Fibroblast of lung (primary cell): Measurements from ENCODE around the gene MPPED2. TPM values are rescaled to one million over a fixed set of nuclear protein-coding genes. Genes with fewer than 3 reads are reported as not detected.

Experiments used
- DNase-seq, 2 donors: peaks; one replicate each; pipeline versions ENCODE4 v3.0.0 to v3.0.0-alpha.2; 2010; ENCODE audit warnings: low read depth in 2 of 2
- H2AFZ ChIP-seq: 2 replicates; pipeline ENCODE4 v1.5.1; 2012; ENCODE audit warnings: low read length, control low read depth, inconsistent platforms
- H3K27ac ChIP-seq: 2 replicates; pipeline ENCODE4 v1.5.1; 2011; ENCODE audit warnings: low read length, control low read depth; ENCODE audit not compliant: insufficient read depth
- H3K27me3 ChIP-seq: 2 replicates; pipeline ENCODE4 v1.5.1; 2011; ENCODE audit warnings: mild to moderate bottlenecking, low read length; ENCODE audit not compliant: control insufficient read depth, insufficient read depth
- H3K36me3 ChIP-seq: 2 replicates; pipeline ENCODE4 v1.5.1; 2011; ENCODE audit warnings: low read length; ENCODE audit not compliant: control insufficient read depth, insufficient read depth
- H3K4me1 ChIP-seq: 2 replicates; pipeline ENCODE4 v1.5.1; 2011; ENCODE audit warnings: low read length; ENCODE audit not compliant: control insufficient read depth, insufficient read depth; ENCODE audit errors: extremely low read depth
- H3K4me2 ChIP-seq: 2 replicates; pipeline ENCODE4 v1.5.1; 2011; ENCODE audit warnings: low read length, control low read depth; ENCODE audit not compliant: insufficient read depth; ENCODE audit errors: extremely low read depth
- H3K4me3 ChIP-seq, 4 experiments: fragments of 200-600 bp in 1 of 4; sonication (generic) in 1 of 4; replicated peaks in 1 of 4; 2 replicates each; pipeline ENCODE4 v1.5.1; 2011 to 2016; ENCODE audit warnings: low read length in 4 of 4, low read depth in 3 of 4, mild to moderate bottlenecking in 3 of 4, control low read depth in 2 of 4, inconsistent platforms in 1 of 4, mixed read lengths in 1 of 4; ENCODE audit not compliant: insufficient read depth in 1 of 4; ENCODE audit errors: control extremely low read depth in 1 of 4
- H3K79me2 ChIP-seq: 2 replicates; pipeline ENCODE4 v1.5.1; 2012; ENCODE audit warnings: mild to moderate bottlenecking, low read length, inconsistent platforms; ENCODE audit not compliant: control insufficient read depth, insufficient read depth
- H3K9ac ChIP-seq: 2 replicates; pipeline ENCODE4 v1.5.1; 2011; ENCODE audit warnings: mild to moderate bottlenecking, low read length, control low read depth; ENCODE audit not compliant: insufficient read depth
- H3K9me3 ChIP-seq: 2 replicates; pipeline ENCODE4 v1.5.1; 2012; ENCODE audit warnings: low read depth, low read length; ENCODE audit not compliant: control insufficient read depth, insufficient read depth
- H4K20me1 ChIP-seq: 2 replicates; pipeline ENCODE4 v1.5.1; 2011; ENCODE audit warnings: low read length; ENCODE audit not compliant: control insufficient read depth, insufficient read depth; ENCODE audit errors: extremely low read depth
- EZH2 ChIP-seq: IDR thresholded peaks from 2 replicates; pipeline ENCODE4 v1.5.1; 2012; ENCODE audit warnings: low read length, control low read depth, mild to moderate bottlenecking; ENCODE audit errors: missing control alignments
- polyA plus RNA-seq, 2 donors: library from polyadenylated mRNA; depleted of rRNA in 1 of 2; stranded (reverse) in 1 of 2; unstranded in 1 of 2; fragments of >200 nt; gene quantifications; 2 replicates each; pipeline ENCODE4 v1.2.1, GENCODE V29; 2011 to 2012; ENCODE audit warnings: missing spikeins in 1 of 2
- total RNA-seq: library from RNA; depleted of rRNA; stranded (reverse); fragments of >200 nt; gene quantifications from 2 replicates; pipeline ENCODE4 v1.2.1, GENCODE V29; 2014
- TF ChIP-seq, protein P1 (sequence below), 2 donors: IDR thresholded peaks in 1 of 2; conservative IDR thresholded peaks in 1 of 2; 1 replicate in 1 of 2; 2 replicates in 1 of 2; pipeline ENCODE4 v1.5.1; 2011 to 2012; ENCODE audit warnings: low read length in 2 of 2, control low read depth in 1 of 2, inconsistent platforms in 1 of 2, low read depth in 1 of 2, mild to moderate bottlenecking in 1 of 2

The MPPED2 gene
- total and polyA plus RNA-seq, 2 donors (not counting 1 experiment from before 2014, with no cell fraction given) = under 0.01 to 0.02 TPM

DNA sequence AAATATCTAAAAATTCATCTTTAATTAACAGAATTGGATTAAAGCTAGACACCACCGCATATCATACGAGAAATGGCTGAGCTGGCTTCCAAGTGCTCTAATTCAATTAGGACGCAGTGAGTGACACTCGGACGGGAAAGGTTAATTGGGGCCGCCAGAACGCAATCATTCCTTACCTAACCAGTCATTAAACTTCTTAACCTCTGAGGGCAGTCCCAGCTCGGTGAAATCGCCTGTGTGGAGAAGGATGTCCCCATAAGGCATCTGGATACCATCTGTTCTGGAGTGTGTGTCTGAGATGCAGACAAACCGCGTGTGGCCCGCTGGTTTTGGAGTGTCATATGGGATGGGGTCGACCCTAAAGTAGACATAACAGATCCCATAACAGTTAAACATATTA is 50.3 kb downstream of the MPPED2 start:
- Histone ChIP-seq H3K36me3 (no peaks in the 10 kb centered on the region), H3K4me3 (no peak overlapping the region), H3K27ac (no peak overlapping the region), H3K9me3 (no peaks in the 10 kb centered on the region), H4K20me1 (no peaks in the 10 kb centered on the region), H3K9ac (no peak overlapping the region), H2AFZ (no peak overlapping the region), H3K79me2 (no peaks in the 10 kb centered on the region), H3K4me2 (no peak overlapping the region), H3K4me1 (no peaks in the 10 kb centered on the region), H3K27me3 (no peaks in the 10 kb centered on the region)
- TF ChIP-seq, protein P1, sequence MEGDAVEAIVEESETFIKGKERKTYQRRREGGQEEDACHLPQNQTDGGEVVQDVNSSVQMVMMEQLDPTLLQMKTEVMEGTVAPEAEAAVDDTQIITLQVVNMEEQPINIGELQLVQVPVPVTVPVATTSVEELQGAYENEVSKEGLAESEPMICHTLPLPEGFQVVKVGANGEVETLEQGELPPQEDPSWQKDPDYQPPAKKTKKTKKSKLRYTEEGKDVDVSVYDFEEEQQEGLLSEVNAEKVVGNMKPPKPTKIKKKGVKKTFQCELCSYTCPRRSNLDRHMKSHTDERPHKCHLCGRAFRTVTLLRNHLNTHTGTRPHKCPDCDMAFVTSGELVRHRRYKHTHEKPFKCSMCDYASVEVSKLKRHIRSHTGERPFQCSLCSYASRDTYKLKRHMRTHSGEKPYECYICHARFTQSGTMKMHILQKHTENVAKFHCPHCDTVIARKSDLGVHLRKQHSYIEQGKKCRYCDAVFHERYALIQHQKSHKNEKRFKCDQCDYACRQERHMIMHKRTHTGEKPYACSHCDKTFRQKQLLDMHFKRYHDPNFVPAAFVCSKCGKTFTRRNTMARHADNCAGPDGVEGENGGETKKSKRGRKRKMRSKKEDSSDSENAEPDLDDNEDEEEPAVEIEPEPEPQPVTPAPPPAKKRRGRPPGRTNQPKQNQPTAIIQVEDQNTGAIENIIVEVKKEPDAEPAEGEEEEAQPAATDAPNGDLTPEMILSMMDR (conservative IDR thresholded peaks at IDR 0.05 in 1 of 2, IDR thresholded peaks at IDR 0.05 in 1 of 2; ENCODE audit: low read depth in 1 of 2, low read length in 2 of 2) = no peak
- no peak for TF ChIP-seq EZH2
- no peak for DNase-seq

DNA sequence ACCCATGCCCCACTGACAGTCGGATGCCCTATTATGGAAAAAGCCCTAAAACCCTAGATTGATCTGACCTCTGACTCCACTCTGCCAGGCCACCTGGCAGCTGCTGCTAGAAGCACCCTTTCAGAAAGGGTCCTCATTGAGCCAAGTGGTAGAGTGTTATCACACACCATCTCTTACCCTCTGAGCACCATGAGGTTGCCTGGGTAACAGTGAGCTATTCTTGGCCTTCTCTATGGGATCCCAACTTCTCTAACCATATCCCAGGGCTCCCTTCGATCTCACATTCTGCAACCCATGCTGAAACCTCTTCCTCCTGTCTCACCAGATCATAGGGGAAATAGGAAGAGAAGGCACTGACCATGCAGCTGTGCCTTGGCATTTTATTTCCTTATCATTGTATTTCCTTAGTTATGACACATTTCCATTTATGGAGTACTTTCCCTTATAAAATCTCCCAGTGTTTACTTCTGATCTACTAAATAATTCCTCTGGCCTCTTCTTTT is 52.7 kb downstream of the MPPED2 start:
- H3K27me3 ChIP-seq = no peaks in the 10 kb centered on the region
- H3K9me3 ChIP-seq = no peaks in the 10 kb centered on the region
- no peak for DNase-seq
- no peaks in the 10 kb centered on the region for H3K79me2 ChIP-seq
- no peaks in the 10 kb centered on the region for H3K36me3 ChIP-seq
- H3K4me1 ChIP-seq = no peaks in the 10 kb centered on the region
- H3K27ac ChIP-seq = no peak overlapping the region
- no peak for TF ChIP-seq EZH2
- TF ChIP-seq, protein P1 (conservative IDR thresholded peaks at IDR 0.05 in 1 of 2, IDR thresholded peaks at IDR 0.05 in 1 of 2; ENCODE audit: low read depth in 1 of 2, low read length in 2 of 2) = no peak
- no peak overlapping the region for H2AFZ ChIP-seq
- no peaks in the 10 kb centered on the region for H4K20me1 ChIP-seq
- H3K4me3 ChIP-seq = no peak overlapping the region
- H3K4me2 ChIP-seq = no peak overlapping the region
- no peak overlapping the region for H3K9ac ChIP-seq

DNA sequence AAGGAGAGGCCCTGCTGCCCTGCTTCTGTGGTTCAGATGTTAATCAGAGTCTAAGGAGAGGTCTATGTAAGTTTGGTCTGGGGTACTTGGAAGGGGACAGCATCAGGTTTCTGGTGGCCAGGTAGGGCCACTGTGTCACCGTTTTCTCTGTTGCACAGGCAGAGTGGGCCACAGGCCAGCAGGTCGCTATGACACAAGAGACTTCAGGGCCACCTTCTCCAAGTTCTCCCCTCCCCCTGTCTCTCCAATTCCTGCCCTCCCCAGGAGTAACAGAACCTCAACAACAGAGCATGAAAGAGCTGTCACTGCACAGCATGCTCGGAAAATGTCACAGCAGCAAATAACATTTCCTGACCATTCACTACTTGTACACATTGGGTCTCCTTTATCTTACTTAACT is 58.6 kb downstream of the MPPED2 start:
- DNase-seq = no peak
- H3K27me3 ChIP-seq = no peaks in the 10 kb centered on the region
- no peak overlapping the region for H2AFZ ChIP-seq

More for the DNA sequence above, 58.6 kb downstream of the MPPED2 start:
- H3K4me3 ChIP-seq = no peak overlapping the region
- no peaks in the 10 kb centered on the region for H3K36me3 ChIP-seq
- H3K27ac ChIP-seq = no peak overlapping the region
- no peaks in the 10 kb centered on the region for H3K4me1 ChIP-seq
- no peaks in the 10 kb centered on the region for H3K79me2 ChIP-seq
- no peaks in the 10 kb centered on the region for H4K20me1 ChIP-seq
- no peak overlapping the region for H3K4me2 ChIP-seq
- no peak overlapping the region for H3K9ac ChIP-seq
- H3K9me3 ChIP-seq = no peaks in the 10 kb centered on the region
- no peak for TF ChIP-seq EZH2
- TF ChIP-seq, protein P1 (conservative IDR thresholded peaks at IDR 0.05 in 1 of 2, IDR thresholded peaks at IDR 0.05 in 1 of 2; ENCODE audit: low read depth in 1 of 2, low read length in 2 of 2) = no peak
